ENCODE results near the gene KCNN1.
A peak's percentile ranks its signal among the peaks of the same experiment; 100 is the strongest.

KCNN1 gene

GRCh38 chr19:17948514-17948900, 18.4 kb upstream of the KCNN1 start:
- no peaks in the 10 kb centered on the region for H4K20me1 ChIP-seq (ENCODE audit: insufficient read depth, low read length, poor library complexity, severe bottlenecking)

GRCh38 chr19:17948931-17949930, 17.7 kb upstream of the KCNN1 start:
- H3K79me2 ChIP-seq (ENCODE audit: insufficient read depth, low read length), result no peaks in the 10 kb centered on the region
- H2AFZ ChIP-seq (ENCODE audit: low read length), result 0 out of 2 replicates have a peak overlapping the region, but pooled peaks have one; percentile 77
- H3K9ac ChIP-seq (ENCODE audit: low read depth, low read length, poor library complexity, severe bottlenecking), result peak overlapping the region; percentile 52
- peak overlapping the region; percentile 73 for H3K4me3 ChIP-seq (ENCODE audit: low read length, poor library complexity, severe bottlenecking)
- H3K4me2 ChIP-seq (ENCODE audit: low read depth, low read length, poor library complexity, severe bottlenecking), result peak overlapping the region; percentile 86
- peaks cover 33% of the 10 kb centered on the region for H3K4me1 ChIP-seq (ENCODE audit: insufficient read depth, low read length, poor library complexity, severe bottlenecking)
- H3K9me2 ChIP-seq (replicated peaks; ENCODE audit: low read depth, low read length), result no peaks in the 10 kb centered on the region
- H3K27me3 ChIP-seq (ENCODE audit: insufficient read depth, low read length, poor library complexity, severe bottlenecking), result no peaks in the 10 kb centered on the region
- H3F3A ChIP-seq (ENCODE audit: low read depth), result no peaks in the 10 kb centered on the region
- no peaks in the 10 kb centered on the region for H4K20me1 ChIP-seq (ENCODE audit: insufficient read depth, low read length, poor library complexity, severe bottlenecking)
- H3K9me3 ChIP-seq (ENCODE audit: insufficient read depth, low read depth, low read length), result no peaks in the 10 kb centered on the region
- H3K36me3 ChIP-seq (ENCODE audit: insufficient read depth, low read length), result no peaks in the 10 kb centered on the region
- TF ChIP-seq, protein P1, sequence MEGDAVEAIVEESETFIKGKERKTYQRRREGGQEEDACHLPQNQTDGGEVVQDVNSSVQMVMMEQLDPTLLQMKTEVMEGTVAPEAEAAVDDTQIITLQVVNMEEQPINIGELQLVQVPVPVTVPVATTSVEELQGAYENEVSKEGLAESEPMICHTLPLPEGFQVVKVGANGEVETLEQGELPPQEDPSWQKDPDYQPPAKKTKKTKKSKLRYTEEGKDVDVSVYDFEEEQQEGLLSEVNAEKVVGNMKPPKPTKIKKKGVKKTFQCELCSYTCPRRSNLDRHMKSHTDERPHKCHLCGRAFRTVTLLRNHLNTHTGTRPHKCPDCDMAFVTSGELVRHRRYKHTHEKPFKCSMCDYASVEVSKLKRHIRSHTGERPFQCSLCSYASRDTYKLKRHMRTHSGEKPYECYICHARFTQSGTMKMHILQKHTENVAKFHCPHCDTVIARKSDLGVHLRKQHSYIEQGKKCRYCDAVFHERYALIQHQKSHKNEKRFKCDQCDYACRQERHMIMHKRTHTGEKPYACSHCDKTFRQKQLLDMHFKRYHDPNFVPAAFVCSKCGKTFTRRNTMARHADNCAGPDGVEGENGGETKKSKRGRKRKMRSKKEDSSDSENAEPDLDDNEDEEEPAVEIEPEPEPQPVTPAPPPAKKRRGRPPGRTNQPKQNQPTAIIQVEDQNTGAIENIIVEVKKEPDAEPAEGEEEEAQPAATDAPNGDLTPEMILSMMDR (conservative IDR thresholded peaks at IDR 0.05; ENCODE audit: low read length), result no peak
- TF ChIP-seq EZH2phosphoT487 (IDR thresholded peaks at IDR 0.05; ENCODE audit: borderline replicate concordance), result no peak

More at GRCh38 chr19:17948514-17948900, 18.4 kb upstream of the KCNN1 start:
- Histone ChIP-seq H3K4me3 (ENCODE audit: low read length, poor library complexity, severe bottlenecking) (peak overlapping the region; percentile 73), H2AFZ (ENCODE audit: low read length) (peak overlapping the region; percentile 77; the same call in 1 of the 2 replicates), H3K27me3 (ENCODE audit: insufficient read depth, low read length, poor library complexity, severe bottlenecking) (no peaks in the 10 kb centered on the region), H3K9ac (ENCODE audit: low read depth, low read length, poor library complexity, severe bottlenecking) (peak overlapping the region; percentile 52), H3F3A (ENCODE audit: low read depth) (no peaks in the 10 kb centered on the region), H3K36me3 (ENCODE audit: insufficient read depth, low read length) (no peaks in the 10 kb centered on the region), H3K4me2 (ENCODE audit: low read depth, low read length, poor library complexity, severe bottlenecking) (peak overlapping the region; percentile 86), H3K79me2 (ENCODE audit: insufficient read depth, low read length) (no peaks in the 10 kb centered on the region), H3K9me2 (replicated peaks; ENCODE audit: low read depth, low read length) (no peaks in the 10 kb centered on the region), H3K9me3 (ENCODE audit: insufficient read depth, low read depth, low read length) (no peaks in the 10 kb centered on the region), H3K4me1 (ENCODE audit: insufficient read depth, low read length, poor library complexity, severe bottlenecking) (peaks cover 33% of the 10 kb centered on the region)
- TF ChIP-seq, protein P1 (conservative IDR thresholded peaks at IDR 0.05; ENCODE audit: low read length), result no peak
- TF ChIP-seq EZH2phosphoT487 (IDR thresholded peaks at IDR 0.05; ENCODE audit: borderline replicate concordance), result no peak

GRCh38 chr19:17949956-17950309, 17.0 kb upstream of the KCNN1 start:
- Histone ChIP-seq H3K9ac (ENCODE audit: low read depth, low read length, poor library complexity, severe bottlenecking) (no peak overlapping the region), H3K4me1 (ENCODE audit: insufficient read depth, low read length, poor library complexity, severe bottlenecking) (peaks cover 33% of the 10 kb centered on the region), H3K27me3 (ENCODE audit: insufficient read depth, low read length, poor library complexity, severe bottlenecking) (no peaks in the 10 kb centered on the region)

More at GRCh38 chr19:17949956-17950309, 17.0 kb upstream of the KCNN1 start:
- TF ChIP-seq EZH2phosphoT487 (IDR thresholded peaks at IDR 0.05; ENCODE audit: borderline replicate concordance), result no peak
- TF ChIP-seq, protein P1 (conservative IDR thresholded peaks at IDR 0.05; ENCODE audit: low read length), result no peak
- Histone ChIP-seq H3K79me2 (ENCODE audit: insufficient read depth, low read length) (no peaks in the 10 kb centered on the region), H4K20me1 (ENCODE audit: insufficient read depth, low read length, poor library complexity, severe bottlenecking) (no peaks in the 10 kb centered on the region), H3K4me3 (ENCODE audit: low read length, poor library complexity, severe bottlenecking) (peak overlapping the region; percentile 70), H2AFZ (ENCODE audit: low read length) (peak overlapping the region; percentile 64), H3K36me3 (ENCODE audit: insufficient read depth, low read length) (no peaks in the 10 kb centered on the region), H3K9me2 (replicated peaks; ENCODE audit: low read depth, low read length) (no peaks in the 10 kb centered on the region), H3K9me3 (ENCODE audit: insufficient read depth, low read depth, low read length) (no peaks in the 10 kb centered on the region), H3K4me2 (ENCODE audit: low read depth, low read length, poor library complexity, severe bottlenecking) (peak overlapping the region; percentile 86), H3F3A (ENCODE audit: low read depth) (no peaks in the 10 kb centered on the region)

Data from Loucy (cell line).